IPS DF 6.9 (cell line): ENCODE measurements around the gene SCNN1G.
"Not testable (repeated sequence)": the region's sequence is repeated elsewhere in the genome, so short reads cannot be mapped to it uniquely, and the experiment has no call there.

Source experiments
- DNase-seq: peaks from one replicate; pipeline ENCODE4 v3.0.0-alpha.2; 2013; ENCODE audit warnings: low read depth, low spot score
- H3K27ac ChIP-seq: one replicate; pipeline ENCODE4 v1.5.1; 2013; ENCODE audit warnings: low read length, control low read depth
- H3K27me3 ChIP-seq: 2 replicates; pipeline ENCODE4 v1.6.1; 2013; ENCODE audit warnings: mild to moderate bottlenecking, low read length; ENCODE audit not compliant: control insufficient read depth, insufficient read depth
- H3K36me3 ChIP-seq: 2 replicates; pipeline ENCODE4 v1.6.1; 2013; ENCODE audit warnings: low read length; ENCODE audit not compliant: control insufficient read depth, insufficient read depth
- H3K4me1 ChIP-seq: 2 replicates; pipeline ENCODE4 v1.6.1; 2013; ENCODE audit warnings: low read length; ENCODE audit not compliant: control insufficient read depth, insufficient read depth
- H3K4me3 ChIP-seq: 2 replicates; pipeline ENCODE4 v1.5.1; 2013; ENCODE audit warnings: mild to moderate bottlenecking, low read length
- H3K9me3 ChIP-seq: 2 replicates; pipeline ENCODE4 v1.6.1; 2013; ENCODE audit warnings: low read length, inconsistent platforms; ENCODE audit not compliant: control insufficient read depth, insufficient read depth
- WGBS: extraction: QIAGEN DNeasy Blood & Tissue Kit; methylation state at CpG from one replicate; pipeline ENCODE4 v1.1.7; 2013; ENCODE audit warnings: mixed read lengths, missing lambda C conversion rate; ENCODE audit not compliant: insufficient read length, insufficient coverage; 5-methylcytosine and 5-hydroxymethylcytosine counted together

Gene SCNN1G

DNA sequence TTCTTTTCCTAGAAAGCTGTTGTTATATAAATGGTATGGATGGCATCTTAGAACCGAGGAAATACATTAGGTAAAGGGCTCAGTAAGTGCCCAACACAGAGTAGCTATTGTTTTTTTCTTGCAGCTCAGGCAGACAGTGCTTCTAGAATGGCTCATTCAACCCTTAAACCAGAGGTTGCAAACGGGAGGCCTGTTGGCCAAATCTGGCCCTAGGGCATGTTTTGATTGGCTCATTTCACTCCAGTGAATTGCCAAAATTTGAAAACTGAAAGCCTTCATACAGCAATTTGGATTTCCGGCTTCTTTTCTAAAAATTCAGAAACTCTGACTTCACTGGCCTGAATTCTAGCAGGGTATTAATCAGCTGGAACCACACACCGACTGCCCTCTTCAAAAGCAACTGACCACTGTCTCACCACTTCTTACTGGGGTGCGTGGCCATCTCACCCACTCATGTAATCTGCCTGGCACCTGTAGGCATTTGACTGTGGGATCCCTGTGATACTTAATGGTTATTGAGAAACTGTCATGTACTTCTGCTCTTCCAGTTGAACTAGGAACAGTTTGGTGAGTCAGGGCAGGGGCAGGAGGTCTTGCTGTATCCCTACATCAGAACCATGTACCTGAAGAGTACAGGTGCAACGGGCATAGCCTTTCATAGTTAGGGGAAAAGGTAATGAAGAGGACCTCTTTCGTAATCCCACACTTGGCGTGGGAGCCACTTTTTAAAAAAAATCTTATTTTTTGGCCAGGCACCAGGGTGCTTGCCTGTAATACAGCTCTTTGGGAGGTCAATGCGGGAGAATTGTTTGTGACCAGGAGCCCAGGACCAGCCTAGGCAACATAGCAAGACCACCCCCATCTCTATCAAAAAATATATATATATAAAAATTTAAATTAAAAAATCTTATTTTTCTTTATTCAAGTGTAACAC, 66.0 kb downstream of the SCNN1G start:
- Histone ChIP-seq H3K36me3 (no peaks in the 10 kb centered on the region), H3K9me3 (no peaks in the 10 kb centered on the region), H3K4me3 (no peak overlapping the region), H3K4me1 (no peaks in the 10 kb centered on the region), H3K27ac (no peak overlapping the region), H3K27me3 (no peaks in the 10 kb centered on the region)
- WGBS, result no CpG with 5 or more reads among the region's 9 CpGs
- no peak for DNase-seq

DNA sequence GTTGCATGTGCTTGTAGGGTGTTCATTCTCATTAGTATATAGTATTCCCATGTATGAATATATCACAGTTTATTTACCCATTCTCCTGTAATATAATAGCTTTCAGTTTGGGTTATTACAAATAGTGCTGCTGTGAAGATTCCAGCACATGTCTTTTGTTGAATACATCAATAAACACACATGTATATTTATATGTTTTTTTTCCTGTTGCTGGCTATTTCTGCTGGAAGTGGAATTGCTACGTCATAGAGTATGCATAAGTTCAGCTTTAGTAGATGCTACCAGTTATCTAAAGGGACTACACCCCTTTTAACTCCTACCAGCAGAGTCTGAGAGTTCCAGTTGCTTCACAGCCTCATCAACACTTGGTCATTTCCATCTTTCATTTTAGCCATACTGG, 67.3 kb downstream of the SCNN1G start:
- Histone ChIP-seq H3K4me1 (peaks cover 1% of the 10 kb centered on the region; the same call in 1 of the 2 replicates), H3K9me3 (no peaks in the 10 kb centered on the region), H3K27ac (no peak overlapping the region), H3K27me3 (no peaks in the 10 kb centered on the region), H3K4me3 (no peak overlapping the region), H3K36me3 (no peaks in the 10 kb centered on the region)
- WGBS, result no CpG with 5 or more reads among the region's 1 CpG
- DNase-seq, result no peak

DNA sequence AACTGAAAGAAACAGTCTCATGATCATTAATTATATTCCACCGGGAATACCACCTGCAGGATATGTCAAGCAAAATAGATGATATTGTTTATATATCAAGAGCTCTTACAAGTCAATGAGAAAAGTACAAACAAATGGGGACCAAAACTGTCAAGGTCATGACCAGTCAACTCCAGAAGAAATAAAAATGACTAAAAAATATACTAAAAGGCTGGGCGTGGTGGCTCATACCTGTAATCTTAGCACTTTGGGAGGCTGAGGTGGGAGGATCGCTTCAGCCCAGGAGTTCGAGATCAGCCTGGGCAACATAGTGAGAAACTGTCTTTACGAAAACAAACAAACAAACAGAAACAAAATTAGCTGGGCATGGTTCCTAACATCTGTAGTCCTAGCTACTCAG, 69.8 kb downstream of the SCNN1G start:
- Histone ChIP-seq H3K4me3 (no peak overlapping the region), H3K4me1 (peaks cover 1% of the 10 kb centered on the region; the same call in 1 of the 2 replicates), H3K27ac (no peak overlapping the region), H3K36me3 (no peaks in the 10 kb centered on the region), H3K27me3 (no peaks in the 10 kb centered on the region), H3K9me3 (no peaks in the 10 kb centered on the region)
- no peak for DNase-seq
- WGBS, result no CpG with 5 or more reads among the region's 5 CpGs

DNA sequence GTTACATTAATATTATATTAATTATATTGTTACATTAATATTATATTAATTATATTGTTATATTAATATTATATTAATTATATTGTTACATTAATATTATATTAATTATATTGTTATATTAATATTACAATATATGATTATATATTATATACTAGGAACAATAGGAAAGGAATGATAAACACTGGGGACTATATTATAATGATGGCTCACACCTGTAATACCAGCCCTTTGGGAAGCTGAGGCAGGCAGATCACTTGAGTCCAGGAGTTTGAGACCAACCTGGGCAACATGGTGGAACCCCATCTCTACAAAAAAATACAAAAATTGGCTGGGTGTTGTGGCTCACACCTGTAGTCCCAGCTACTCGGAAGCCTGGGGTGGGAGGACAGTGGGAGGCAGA, 71.1 kb downstream of the SCNN1G start:
- not testable (repeated sequence) for H3K9me3 ChIP-seq, H3K36me3 ChIP-seq, DNase-seq, H3K4me1 ChIP-seq, H3K27ac ChIP-seq, H3K4me3 ChIP-seq, H3K27me3 ChIP-seq
- no CpG with 5 or more reads among the region's 1 CpG for WGBS

DNA sequence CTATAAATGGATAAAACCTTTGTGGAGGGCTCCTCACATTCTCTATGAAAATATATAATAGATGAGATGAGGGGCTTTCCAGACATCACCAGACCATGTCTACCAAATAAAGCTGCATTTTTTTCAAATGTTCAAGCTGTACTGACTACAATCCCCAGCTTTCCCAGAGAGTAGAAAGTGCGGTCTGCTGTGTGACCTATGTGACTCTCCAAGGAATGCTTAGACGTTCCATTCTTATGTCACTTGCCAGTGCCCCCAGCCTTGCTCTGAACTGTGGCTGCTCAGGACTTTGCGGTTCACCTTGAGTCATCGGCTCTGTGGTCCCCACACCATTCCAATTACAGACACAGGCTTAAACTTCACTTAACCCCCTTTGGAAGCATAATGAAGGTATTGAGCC, 71.8 kb downstream of the SCNN1G start:
- H3K4me3 ChIP-seq, result no peak overlapping the region
- no peaks in the 10 kb centered on the region for H3K27me3 ChIP-seq
- H3K27ac ChIP-seq, result no peak overlapping the region
- H3K36me3 ChIP-seq, result no peaks in the 10 kb centered on the region
- DNase-seq, result no peak
- peaks cover 1% of the 10 kb centered on the region; the same call in 1 of the 2 replicates for H3K4me1 ChIP-seq
- WGBS, result no CpG with 5 or more reads among the region's 4 CpGs
- no peaks in the 10 kb centered on the region for H3K9me3 ChIP-seq

DNA sequence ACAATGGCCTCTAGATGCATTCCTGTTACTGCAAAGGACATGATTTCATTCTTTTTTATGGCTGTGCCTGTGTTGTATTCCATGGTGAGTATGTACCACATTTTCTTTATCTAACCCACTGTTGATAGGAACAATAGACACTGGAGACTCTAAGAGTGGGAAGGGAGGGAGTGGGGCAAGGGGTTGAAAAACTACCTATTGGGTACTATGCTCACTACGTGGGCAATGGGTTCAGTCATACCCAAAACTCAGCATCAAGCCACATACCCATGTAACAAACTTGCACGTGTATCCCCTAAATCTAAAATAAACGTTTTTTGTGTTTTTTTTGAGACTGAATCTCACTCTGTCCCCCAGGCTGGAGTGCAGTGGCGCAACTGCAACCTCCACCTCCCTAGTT, 72.5 kb downstream of the SCNN1G start:
- WGBS, result no CpG with 5 or more reads among the region's 4 CpGs
- no peak for DNase-seq
- H3K4me3 ChIP-seq, result no peak overlapping the region
- no peaks in the 10 kb centered on the region for H3K36me3 ChIP-seq
- peaks cover 1% of the 10 kb centered on the region; the same call in 1 of the 2 replicates for H3K4me1 ChIP-seq
- no peaks in the 10 kb centered on the region for H3K9me3 ChIP-seq
- H3K27ac ChIP-seq, result no peak overlapping the region
- no peaks in the 10 kb centered on the region for H3K27me3 ChIP-seq

DNA sequence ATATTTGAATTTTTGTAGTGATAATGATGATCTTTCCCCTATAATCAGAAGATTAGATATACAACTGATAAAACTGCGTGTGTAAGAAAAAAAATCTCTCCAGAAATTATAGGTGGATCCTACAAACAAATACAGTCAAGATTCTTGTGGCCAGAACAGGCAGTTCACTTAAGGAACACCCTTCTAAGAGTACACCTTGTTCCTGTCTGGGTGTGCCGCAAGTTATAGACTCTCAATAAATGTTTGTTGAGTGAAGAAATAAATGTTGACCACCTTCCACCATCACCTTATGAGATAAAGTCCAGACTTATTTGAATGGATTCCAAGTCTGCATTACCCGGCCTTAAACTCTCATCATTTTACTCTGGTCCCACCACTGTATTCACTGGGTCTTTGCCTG, 73.9 kb downstream of the SCNN1G start:
- WGBS, result no CpG with 5 or more reads among the region's 3 CpGs

DNA sequence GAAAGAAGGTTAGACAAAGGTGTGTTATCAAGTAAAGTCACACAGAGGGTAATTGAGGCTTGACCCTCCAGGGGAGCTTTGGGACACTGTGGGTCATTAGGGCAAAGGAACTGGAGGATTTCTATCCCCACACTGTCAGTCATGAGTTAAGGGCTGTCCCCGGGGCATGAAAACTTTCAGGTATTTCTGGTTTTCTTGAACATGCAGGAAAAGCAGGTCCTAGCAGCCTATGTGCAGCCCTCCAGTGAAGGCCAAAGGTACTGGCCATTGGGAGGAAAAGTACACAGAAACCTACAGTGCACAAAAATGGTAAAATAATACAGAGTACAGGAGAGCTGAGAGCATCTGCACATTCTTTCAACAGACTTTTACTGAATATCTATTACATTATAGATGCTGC, 75.1 kb downstream of the SCNN1G start:
- DNase-seq, result no peak
- Histone ChIP-seq H3K27ac (no peak overlapping the region), H3K4me3 (no peak overlapping the region), H3K27me3 (no peaks in the 10 kb centered on the region), H3K9me3 (no peaks in the 10 kb centered on the region), H3K4me1 (peaks cover 1% of the 10 kb centered on the region; the same call in 1 of the 2 replicates), H3K36me3 (no peaks in the 10 kb centered on the region)
- WGBS, result no CpG with 5 or more reads among the region's 1 CpG

More for the DNA sequence above, 73.9 kb downstream of the SCNN1G start:
- Histone ChIP-seq H3K9me3 (no peaks in the 10 kb centered on the region), H3K27ac (no peak overlapping the region), H3K4me3 (no peak overlapping the region), H3K4me1 (peaks cover 1% of the 10 kb centered on the region; the same call in 1 of the 2 replicates), H3K36me3 (no peaks in the 10 kb centered on the region), H3K27me3 (no peaks in the 10 kb centered on the region)
- no peak for DNase-seq

DNA sequence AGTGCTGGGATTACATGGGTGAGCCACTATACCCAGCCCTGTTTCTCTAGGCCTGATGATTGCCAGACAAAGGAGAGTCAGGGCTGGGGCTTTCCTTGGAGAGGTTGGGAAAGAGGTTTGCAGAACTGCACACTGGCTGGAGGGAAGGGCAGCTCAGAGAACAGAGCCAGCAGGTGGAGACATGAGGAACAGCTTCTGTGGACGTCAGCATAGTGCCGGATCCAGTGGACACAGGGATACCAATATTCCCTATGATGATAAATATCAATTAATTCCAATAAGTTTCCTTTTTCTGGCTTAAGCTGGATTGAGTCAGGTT, 76.3 kb downstream of the SCNN1G start:
- H3K4me1 ChIP-seq, result peaks cover 1% of the 10 kb centered on the region; the same call in 1 of the 2 replicates
- no peaks in the 10 kb centered on the region for H3K9me3 ChIP-seq
- H3K27me3 ChIP-seq, result no peaks in the 10 kb centered on the region
- no peak overlapping the region for H3K4me3 ChIP-seq
- H3K27ac ChIP-seq, result no peak overlapping the region
- WGBS, result no CpG with 5 or more reads among the region's 2 CpGs
- no peaks in the 10 kb centered on the region for H3K36me3 ChIP-seq
- no peak for DNase-seq
